Non-pigmented ciliary epithelial cell (primary cell): ENCODE measurements around the gene DOCK10.

Source experiments
- DNase-seq: peaks from one replicate; pipeline ENCODE4 v3.0.0-alpha.2; 2010; ENCODE audit warnings: low read depth

The DOCK10 gene

DNA sequence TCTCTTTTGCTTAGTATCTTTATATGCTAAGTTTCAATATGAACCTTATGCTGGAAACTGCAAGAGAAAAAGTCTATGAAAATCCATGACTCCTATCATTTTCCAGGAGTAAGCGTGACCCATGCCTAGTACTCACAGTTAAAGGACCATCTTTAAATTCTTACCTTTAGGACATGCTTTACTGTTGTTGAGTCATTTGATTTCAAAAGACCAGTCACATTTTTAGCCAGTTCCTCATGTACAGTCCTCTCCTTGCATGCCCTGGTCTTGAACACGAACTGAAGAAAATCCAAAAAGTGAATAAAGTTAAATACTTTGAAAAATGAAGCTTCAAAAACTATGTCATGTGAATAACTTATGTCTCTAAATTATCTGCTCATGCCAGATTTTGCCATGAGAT is 208.3 kb downstream of the DOCK10 start:
- no peak for DNase-seq

DNA sequence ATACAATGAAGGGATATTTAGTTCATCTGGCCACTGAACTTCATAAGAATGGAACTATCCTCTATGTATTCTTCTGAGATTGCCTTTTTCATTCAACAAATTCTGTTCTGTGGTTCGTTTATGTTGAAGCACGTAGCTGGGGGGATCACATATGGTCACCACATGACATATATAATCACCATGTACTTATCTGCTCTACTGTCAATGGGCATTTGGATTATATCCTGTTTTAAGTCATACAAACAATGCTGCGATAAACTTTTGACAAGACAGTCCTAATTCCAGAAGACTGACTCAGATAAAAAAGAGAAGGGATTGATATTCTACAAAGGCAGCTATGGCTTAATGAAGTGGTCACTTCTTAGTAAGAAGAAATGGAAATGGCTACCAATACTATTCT is 210.1 kb downstream of the DOCK10 start:
- no peak for DNase-seq

DNA sequence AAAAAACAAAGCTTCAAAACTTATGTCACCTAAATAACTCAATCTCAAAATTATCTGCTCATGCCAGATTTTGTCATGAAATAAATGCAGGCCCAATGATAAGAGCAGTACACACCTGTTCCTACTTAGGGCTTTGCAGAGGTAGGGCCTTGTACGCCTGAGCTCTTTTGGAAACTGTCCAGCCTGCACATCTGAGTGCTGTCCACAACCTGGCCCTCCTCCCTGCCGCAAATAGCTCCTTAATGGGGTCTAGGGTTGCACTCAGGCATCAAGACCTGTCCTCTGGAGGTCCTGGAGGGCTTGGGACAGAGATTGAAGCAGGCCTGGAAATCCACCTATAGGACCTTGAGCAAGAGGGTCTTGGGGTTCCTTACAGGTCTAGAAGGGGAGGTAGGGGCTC is 210.7 kb downstream of the DOCK10 start:
- DNase-seq: no peak

DNA sequence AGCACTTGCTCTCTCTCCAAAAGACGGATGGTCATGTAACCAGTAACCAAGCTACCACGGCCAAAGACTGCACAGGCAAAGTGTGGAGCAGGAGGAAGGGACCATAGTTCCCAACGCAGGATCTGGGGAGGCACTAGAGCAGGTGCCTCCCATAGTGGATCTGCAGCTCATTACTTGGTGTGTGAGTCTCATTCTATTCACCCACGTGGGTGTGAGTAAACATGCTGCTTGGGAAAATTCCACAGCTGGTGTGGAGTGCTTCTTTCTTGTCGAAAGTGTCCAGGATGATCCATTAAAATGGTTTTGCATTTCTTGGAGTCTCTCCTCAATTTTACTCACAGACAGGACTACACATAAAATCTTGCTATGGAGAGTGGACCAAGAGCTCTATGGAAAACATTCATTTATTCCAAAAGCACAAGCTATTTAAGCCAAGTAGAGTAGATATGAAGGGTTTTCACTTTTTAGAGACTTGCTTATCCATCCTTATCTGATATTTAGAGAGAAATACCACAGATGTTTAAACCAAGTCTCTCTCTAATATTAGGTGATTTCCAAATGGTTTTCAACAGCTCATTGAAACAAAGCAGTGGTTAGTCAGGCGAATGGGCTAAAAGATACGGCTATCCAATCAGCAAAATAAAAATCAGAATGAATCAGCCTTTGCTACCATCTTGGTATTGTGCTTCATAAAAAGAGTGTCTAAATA is 221.8 kb downstream of the DOCK10 start:
- no peak for DNase-seq

DNA sequence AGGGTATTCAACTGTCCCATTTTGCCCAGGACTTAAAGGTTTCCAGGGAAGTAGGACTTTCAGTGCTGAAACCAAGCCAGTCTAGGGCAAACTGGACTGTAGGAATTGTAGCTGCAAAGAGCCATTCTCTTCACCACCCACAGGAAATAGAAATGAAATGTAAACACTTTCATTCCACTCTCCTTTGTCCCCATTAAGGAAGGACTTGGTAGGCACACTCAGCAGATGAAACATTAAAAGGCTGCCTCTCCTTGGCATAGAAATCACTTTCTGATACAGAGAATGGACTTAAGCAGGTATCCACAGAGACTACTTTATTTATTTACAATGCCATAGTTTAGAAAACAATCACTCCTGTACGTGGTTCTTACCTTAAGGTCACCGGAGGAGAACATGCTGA is 223.2 kb downstream of the DOCK10 start:
- no peak for DNase-seq

DNA sequence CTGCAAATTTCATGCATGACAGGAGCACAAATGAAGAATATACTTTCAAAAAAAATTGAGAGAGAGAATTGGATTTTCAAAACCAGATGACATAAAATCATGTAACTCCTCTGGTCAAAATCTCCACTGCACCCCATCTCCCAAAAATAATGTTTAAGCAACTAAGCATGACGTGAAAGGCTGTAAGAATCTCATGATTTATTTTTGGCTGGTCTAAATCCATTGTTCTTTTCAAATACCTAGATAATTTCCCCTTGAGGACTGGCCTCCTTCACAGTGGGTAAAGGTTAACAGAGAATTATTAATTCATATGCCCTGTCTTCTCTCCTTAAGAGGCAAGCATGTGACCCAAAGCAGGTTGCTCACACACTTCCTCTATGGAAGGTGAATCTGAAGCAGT is 224.6 kb downstream of the DOCK10 start:
- DNase-seq: no peak

DNA sequence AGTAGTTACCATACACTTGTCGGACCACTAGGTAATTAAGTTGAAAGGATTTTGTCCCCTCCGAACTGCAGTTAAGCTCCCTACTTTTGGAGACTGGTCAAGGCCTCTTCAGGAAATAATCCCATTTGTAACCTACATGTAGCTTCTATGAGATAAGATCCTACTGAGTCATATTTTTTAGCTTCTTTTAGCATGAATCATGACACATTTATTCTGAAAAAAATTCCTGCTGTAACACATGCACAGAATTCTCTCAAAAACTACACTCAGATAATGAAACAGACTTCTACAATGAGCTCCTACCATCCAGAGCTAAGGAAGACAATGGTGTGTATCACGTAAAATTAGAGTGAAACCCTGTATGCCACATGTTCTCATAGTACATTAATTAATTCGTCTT is 225.5 kb downstream of the DOCK10 start:
- DNase-seq: peak; percentile 65

DNA sequence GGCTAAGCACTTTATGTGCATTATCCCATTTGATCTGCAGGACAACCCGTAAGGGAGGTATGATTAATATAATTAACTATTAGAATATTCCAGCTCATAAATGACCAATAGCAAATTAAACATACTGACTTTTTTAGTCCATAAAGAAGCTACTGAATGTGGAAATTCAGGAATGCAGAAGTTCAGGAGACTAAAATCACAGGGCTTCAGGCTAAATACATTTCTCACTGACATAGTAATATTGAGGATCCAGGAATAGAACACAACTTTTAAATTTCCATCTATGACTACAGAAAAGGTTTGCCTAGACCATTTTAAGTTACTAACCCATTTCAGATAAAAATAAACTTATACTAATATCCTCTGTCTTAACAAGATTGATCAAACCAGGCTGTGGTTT is 228.7 kb downstream of the DOCK10 start:
- no peak for DNase-seq

DNA sequence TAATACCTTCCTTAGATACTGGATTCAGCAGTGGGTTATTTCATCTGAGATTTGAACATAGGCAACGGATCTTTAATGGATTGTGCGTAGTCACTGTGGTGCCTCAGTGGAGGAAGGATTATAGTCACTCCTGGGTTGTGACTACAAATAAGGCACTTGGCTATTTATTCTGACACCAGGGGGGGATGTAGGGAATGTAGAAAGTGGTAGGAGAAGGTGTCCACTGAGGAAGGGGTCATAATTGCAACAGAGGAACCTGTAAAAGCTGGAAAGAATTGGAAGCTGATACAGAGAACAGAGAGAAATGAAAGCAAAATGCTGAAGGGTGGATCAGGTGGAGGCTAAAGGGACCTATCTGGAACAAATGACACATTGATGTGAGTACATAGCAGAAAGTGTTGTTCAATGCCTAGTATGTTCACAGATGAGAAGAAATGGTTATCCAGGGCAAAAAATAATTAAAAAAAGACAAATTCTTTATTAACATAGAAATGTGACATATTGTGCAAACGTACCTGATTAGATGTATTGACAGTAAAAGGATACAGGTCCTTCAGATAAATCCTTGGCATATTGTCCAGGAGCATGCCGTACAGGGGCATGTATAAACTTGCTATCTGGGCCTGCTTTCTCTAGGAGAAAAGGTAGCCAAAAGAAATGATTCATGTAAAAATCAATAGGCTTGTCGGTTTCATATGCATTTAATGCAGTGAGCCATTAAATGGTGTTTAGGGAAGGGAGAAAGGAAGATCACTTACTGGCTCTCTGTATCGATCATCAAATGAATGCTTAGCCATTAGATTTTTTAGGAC is 234.9 kb downstream of the DOCK10 start:
- no peak for DNase-seq

DNA sequence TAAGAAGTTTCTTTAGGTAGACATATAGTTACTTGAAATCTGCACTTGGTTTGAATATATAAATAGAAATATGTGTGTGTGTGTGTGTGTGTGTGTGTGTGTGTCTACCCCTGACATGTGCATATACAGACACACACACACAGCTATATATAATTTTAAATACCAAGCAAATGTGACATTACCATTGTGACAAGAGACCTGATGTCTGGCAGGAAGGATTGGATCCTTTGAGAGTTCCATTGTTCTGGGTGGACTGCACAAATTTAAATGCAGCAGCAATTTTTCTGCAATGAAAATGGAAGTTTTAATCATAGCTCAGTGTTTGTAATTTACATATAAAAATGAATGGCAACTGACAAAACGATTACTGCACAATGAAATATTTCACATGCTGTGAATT is 238.3 kb downstream of the DOCK10 start:
- DNase-seq: no peak

DNA sequence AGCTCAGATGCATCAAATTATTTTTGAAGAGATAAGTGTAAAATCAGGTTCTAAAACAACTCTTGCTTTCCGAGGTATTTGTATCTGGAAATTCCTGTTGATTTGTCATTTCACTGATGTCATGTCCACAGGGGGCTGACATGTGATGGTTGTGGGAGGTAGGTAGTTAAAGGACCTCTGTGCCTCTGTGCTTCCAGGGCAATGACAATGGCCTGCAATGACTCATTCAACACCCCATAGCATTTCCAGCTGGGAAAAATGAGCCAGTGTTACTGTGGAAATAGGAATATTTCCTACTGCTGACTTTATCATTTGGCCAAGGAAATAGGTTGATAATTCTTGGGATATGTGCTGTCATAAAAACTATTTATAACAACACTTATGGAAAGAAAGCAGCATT is 239.9 kb downstream of the DOCK10 start:
- no peak for DNase-seq

DNA sequence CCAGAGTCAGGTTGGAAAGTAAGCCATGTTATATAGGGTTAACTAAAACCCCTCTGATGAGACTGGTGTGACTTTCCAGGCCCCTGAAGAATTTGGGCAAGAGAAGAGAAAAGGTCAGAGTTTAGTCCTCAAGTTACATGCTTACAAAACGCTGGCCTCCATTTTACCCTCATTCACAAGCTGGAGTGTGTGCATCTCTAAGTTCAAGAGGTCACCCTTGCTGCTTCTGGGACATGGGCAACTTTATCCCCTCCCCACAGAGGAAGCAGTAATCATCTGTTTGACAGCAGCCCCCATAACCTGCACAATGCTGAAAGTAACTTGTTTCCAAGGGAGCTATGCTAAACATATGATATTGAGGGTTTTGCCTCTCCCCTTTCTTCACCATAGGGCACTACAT is 240.9 kb downstream of the DOCK10 start:
- DNase-seq: no peak

DNA sequence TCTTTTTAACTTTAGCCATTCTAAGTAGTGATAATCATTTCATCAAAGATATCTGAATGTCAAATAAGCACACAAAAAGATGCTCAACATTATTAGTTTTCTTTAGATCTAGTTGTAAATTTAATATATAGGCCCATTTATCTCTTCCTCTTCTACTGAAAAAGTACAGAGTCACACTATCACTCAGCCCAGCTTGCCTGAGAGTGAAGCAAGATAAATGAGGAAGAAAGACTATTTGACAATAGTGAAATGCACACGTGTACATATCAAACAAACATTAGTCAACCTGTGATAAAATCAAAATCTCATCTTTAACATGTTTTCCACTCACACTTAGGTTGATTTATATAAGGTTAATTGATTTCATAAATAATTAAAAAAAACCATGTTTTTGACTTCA is 242.6 kb downstream of the DOCK10 start:
- DNase-seq: no peak

DNA sequence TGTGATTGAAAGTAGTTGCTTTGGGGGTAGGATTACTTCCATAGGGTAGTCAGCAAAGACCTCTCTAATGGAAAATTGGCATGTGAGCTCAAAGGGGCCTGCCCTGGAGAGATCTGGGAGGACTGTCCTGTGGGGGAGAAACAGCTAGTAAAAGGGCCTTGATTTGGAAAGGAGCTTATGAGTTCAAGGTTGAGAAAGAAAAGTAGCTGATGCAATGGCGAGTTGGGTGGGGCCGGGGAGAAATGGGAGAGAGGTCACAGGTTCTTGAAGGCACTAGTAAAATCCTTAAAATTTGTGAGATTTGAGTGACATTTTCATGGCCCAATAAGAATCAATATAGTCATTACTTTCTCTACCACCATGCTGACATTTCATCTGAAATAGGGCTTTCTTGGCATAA is 244.1 kb downstream of the DOCK10 start:
- DNase-seq: no peak

DNA sequence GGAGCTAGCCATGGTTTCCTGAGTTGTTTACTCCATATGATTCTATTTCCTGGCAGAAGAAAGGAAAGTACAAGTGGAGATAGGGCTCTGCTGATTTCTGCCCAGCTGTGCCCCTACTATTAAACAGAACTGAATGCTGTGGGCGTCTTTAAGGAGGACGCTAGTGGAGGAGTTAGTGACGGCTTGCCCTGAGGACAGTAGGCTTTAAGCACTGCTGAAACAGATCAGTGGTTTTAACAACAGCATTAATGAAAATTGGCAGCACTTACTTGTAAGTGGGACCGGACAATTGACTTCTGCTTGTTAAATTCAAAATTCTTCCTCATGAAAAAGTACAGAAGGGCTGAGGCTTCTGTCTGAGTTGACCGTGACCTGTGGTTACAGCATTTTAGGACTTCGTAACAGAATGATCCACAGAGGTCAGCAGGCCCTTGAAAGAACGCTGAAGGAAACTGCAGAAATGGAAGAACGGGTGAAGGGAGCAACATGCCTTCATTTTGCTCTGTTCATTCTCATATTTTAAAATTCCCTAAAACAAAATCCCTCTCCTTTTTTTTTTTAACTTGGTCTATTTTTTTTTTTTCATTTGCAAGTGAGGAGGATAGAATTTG is 245.5 kb downstream of the DOCK10 start:
- no peak for DNase-seq

DNA sequence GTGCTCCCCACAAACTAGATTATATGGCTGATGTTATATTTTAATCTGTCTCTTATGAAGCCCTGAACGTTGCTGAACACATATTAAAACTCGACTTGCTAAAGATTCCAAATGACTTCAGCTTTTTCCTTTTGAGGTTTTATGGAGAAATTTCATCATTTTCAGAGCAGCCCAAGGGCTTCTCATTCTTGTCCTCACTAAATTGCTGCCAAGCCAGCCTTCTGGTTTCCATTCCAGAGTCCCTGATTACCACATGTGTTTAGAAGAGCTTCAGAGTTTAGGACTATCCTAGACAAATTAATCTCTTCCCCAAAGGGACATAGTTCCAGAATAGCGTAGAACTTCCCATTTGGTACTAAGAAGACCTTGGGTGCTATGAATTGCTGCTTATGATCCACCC is 248.3 kb downstream of the DOCK10 start:
- DNase-seq: no peak

DNA sequence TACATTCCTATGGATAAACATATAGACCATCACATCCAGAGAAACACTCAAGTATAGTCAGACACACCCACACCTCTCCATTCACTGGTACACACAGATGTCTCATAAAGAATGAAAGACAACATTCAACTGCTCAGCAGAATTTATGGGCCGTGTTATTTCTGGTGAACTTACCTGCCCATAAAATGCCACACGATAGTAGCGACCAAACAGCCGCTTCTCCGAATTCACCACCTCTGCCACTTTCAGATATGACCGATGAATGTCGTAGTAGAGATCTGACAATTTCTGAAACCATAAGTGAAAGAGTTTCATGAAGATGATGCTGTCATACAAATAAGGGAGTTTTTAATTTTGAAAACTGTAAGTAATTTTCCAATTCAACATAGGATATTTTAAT is 255.4 kb downstream of the DOCK10 start:
- no peak for DNase-seq

DNA sequence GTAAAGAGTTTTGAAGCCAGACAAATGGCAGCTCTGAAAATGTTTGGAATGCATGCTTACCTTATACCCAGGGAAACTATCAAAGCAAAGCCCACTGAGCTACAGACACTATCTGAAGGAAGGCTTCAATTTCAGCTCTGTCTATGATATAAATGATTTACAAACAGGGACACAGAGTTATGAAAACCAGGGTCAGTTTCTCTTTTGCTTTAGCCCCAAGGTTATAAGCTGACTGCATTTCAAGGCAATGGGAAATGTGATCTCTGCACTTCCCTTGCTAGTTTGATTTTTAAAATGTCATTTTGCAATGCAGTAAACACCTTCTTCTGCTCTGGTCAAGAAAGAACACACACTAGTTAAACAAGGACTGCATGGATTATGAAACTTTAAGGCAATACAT is 260.9 kb downstream of the DOCK10 start:
- no peak for DNase-seq

DNA sequence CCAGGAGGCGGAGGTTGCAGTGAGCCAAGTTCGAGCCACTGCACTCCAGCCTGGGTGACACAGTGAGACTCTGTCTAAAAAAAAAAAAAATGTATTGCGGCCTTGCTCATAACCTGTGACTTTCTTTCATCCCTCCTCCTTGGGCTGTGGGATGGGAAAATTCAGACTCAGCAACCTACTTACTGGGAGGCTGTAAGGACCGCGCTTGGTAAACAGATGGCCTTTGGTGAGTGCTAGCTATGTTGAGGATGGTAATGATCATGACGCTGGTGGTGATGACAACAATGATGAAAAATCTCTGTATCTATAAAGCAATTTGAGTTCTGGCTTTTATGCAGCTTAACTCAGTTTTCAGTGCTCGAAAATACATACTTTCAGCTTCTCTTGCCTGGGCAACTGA is 261.4 kb downstream of the DOCK10 start:
- DNase-seq: no peak

DNA sequence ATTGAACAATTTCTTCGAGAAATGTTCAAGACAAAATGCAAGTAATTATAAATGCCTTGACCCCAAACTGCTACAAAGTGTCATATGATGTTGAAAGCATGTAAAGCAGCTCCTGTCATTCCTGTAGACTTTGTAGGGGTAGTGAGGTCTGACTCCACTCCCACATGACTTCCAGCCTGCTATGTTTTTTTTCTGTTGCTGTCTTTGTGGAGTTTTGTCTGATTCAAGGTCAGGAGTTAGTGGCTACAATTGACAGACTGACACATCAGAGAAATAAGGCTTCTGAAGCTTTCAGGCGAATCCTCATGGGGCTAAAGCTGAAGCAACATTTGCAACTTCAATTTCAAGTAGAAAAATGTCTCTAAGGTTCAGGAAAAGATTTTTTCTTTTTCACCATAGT is 262.2 kb downstream of the DOCK10 start:
- DNase-seq: no peak

DNA sequence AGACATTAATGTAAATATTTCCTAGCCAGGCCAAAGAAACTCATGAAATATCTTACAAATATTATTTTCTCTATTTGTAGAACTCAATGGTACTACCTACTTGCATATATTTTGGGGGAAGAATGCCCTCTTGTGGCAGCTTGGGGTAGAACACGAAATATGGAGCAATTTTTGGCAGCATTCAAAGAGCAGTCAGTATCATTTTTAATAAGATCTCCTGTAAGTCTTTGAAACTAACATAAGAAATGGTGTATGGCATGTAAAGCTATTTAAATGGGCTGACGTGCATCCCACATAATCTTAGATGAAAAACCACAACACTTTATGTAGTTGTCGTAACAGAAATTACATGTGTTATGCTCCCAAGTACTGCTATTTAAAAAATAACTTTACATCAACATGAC is 263.8 kb downstream of the DOCK10 start:
- DNase-seq: peak; percentile 30

DNA sequence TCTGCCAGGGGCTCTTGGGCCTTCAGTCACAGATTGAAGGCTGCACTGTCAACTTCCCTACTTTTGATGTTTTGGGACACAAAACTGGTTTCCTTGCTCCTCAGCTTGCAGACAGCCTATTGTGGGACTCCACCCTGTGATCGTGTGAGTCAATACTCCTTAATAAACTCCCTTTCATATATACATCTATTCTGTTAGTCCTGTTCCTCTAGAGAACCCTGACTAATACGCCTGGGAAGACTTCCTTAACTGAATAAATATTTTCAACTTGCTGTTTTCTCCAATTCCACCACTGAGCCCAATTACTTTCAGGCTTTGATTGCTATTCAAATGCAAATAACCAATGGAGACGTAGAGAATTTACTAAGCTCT is 264.7 kb downstream of the DOCK10 start:
- DNase-seq: no peak

DNA sequence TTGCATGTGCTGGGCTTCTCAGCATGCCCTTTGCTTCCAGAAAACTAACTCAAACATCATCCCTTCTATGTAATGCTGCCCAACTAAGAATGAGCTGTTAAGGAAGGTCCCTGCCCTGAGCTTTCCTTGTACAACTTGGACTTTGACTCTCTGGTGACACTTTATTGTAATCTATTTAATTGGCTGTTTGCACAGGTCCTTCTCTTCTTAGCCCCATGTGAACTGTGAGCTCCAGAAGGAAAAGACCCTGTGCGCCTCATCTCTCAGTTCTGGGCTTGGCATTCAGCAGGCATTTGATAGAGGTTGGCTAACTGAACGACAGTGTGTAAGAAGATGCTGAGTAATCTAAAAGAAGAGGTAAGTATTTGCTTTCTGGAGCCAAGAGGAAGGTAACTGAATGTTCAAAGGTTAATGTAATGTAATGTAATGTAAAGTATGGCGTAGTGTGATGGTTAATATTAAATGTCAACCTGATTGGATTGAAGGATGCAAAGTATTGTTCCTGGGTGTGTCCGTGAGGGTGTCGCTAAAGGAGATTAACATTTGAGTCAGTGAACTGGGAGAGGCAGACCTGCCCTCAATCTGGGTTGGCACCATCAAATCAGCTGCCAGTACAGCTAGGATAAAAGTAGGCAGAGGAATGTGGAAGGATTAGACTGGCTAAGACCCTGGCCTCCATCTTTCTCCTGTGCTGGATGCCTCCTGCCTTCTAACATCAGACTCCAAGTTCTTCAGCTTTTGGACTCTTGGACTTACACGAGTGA is 265.3 kb downstream of the DOCK10 start:
- no peak for DNase-seq
